CD14-positive monocyte (primary cell): ENCODE results near the gene SLC4A1AP. TPM values are rescaled to one million over a fixed set of nuclear protein-coding genes. Genes with fewer than 3 reads are reported as not detected.

Experiments used
- DNase-seq, 3 donors: peaks; one replicate each; pipeline ENCODE4 v3.0.0-alpha.2; 2011 to 2022
- H2AFZ ChIP-seq: 2 replicates; pipeline ENCODE4 v1.6.0; 2012; ENCODE audit warnings: mild to moderate bottlenecking, low read depth, low read length, inconsistent platforms; ENCODE audit not compliant: insufficient read depth, poor library complexity, severe bottlenecking
- H3K27ac ChIP-seq, 2 donors: 1 replicate in 1 of 2; 2 replicates in 1 of 2; pipeline ENCODE4 v1.5.1; 2012 to 2013; ENCODE audit warnings: low read length in 2 of 2, control low read depth in 1 of 2, inconsistent platforms in 1 of 2, low read depth in 1 of 2, mild to moderate bottlenecking in 1 of 2
- H3K27me3 ChIP-seq, 2 donors: one replicate each; pipeline versions ENCODE4 v1.6.0 to v1.6.1; 2011 to 2013; ENCODE audit warnings: low read length in 2 of 2; ENCODE audit not compliant: control insufficient read depth in 2 of 2, insufficient read depth in 2 of 2
- H3K36me3 ChIP-seq, 2 donors: replicated peaks in 1 of 2; 1 replicate in 1 of 2; 2 replicates in 1 of 2; pipeline versions ENCODE4 v1.5.1 to v1.6.1; 2012 to 2013; ENCODE audit warnings: low read length in 2 of 2, control low read depth in 1 of 2, inconsistent platforms in 1 of 2, mild to moderate bottlenecking in 1 of 2; ENCODE audit not compliant: insufficient read depth in 2 of 2, control insufficient read depth in 1 of 2
- H3K4me1 ChIP-seq, 2 donors: 1 replicate in 1 of 2; 2 replicates in 1 of 2; pipeline versions ENCODE4 v1.5.1 to v1.6.1; 2012 to 2013; ENCODE audit warnings: low read length in 2 of 2, control low read depth in 1 of 2, inconsistent platforms in 1 of 2, mild to moderate bottlenecking in 1 of 2, moderate library complexity in 1 of 2; ENCODE audit not compliant: insufficient read depth in 2 of 2, control insufficient read depth in 1 of 2
- H3K4me2 ChIP-seq: replicated peaks from 2 replicates; pipeline ENCODE3; 2012; ENCODE audit warnings: low read length, moderate library complexity, mild to moderate bottlenecking; ENCODE audit not compliant: poor library complexity, severe bottlenecking; ENCODE audit errors: extremely low read depth
- H3K4me3 ChIP-seq, 3 experiments: fragments of 200-600 bp in 1 of 3; sonication (generic) in 1 of 3; replicated peaks in 1 of 3; 1 replicate in 2 of 3; 2 replicates in 1 of 3; pipeline ENCODE4 v1.5.1; 2011 to 2013; ENCODE audit warnings: low read length in 3 of 3, mild to moderate bottlenecking in 3 of 3, control low read depth in 2 of 3, low read depth in 2 of 3, inconsistent platforms in 1 of 3, moderate library complexity in 1 of 3
- H3K79me2 ChIP-seq: 2 replicates; pipeline ENCODE4 v1.6.0; 2012; ENCODE audit warnings: mild to moderate bottlenecking, control low read depth, inconsistent platforms, low read length, moderate library complexity; ENCODE audit not compliant: insufficient read depth
- H3K9ac ChIP-seq: 2 replicates; pipeline ENCODE4 v1.6.0; 2017; ENCODE audit warnings: low read length, mild to moderate bottlenecking; ENCODE audit not compliant: insufficient read depth, poor library complexity, severe bottlenecking
- H3K9me3 ChIP-seq, 2 donors: replicated peaks in 1 of 2; 1 replicate in 1 of 2; 2 replicates in 1 of 2; pipeline versions ENCODE4 v1.5.1 to v1.6.1; 2012 to 2013; ENCODE audit warnings: low read length in 2 of 2, control low read depth in 1 of 2; ENCODE audit not compliant: control insufficient read depth in 1 of 2, insufficient read depth in 1 of 2
- H4K20me1 ChIP-seq: 2 replicates; pipeline ENCODE4 v1.6.0; 2012; ENCODE audit warnings: mild to moderate bottlenecking, low read length, control low read depth, moderate library complexity; ENCODE audit not compliant: insufficient read depth
- H3K27ac Mint-ChIP-seq, 7 donors: one replicate each; pipeline ENCODE4 v1.8.0; 2020; ENCODE audit warnings: mild to moderate bottlenecking in 7 of 7, mixed read lengths in 7 of 7, moderate library complexity in 6 of 7, inconsistent platforms in 2 of 7
- H3K27me3 Mint-ChIP-seq, 3 donors: one replicate each; pipeline ENCODE4 v1.8.0; 2021 to 2022; ENCODE audit warnings: low read depth in 3 of 3, mild to moderate bottlenecking in 3 of 3, mixed read lengths in 3 of 3, moderate library complexity in 3 of 3, inconsistent platforms in 1 of 3
- H3K36me3 Mint-ChIP-seq, 2 donors: one replicate each; pipeline ENCODE4 v1.8.0; 2020; ENCODE audit warnings: mixed read lengths in 2 of 2, inconsistent platforms in 1 of 2, mild to moderate bottlenecking in 1 of 2
- H3K4me1 Mint-ChIP-seq: one replicate; pipeline ENCODE4 v1.8.0; 2020; ENCODE audit warnings: mild to moderate bottlenecking, mixed read lengths
- H3K4me3 Mint-ChIP-seq, 2 donors: one replicate each; pipeline ENCODE4 v1.8.0; 2020; ENCODE audit warnings: mild to moderate bottlenecking in 2 of 2, mixed read lengths in 2 of 2, moderate library complexity in 1 of 2
- H3K9me3 Mint-ChIP-seq, 7 donors: one replicate each; pipeline ENCODE4 v1.8.0; 2020 to 2022; ENCODE audit warnings: mixed read lengths in 7 of 7, mild to moderate bottlenecking in 6 of 7, moderate library complexity in 6 of 7, inconsistent platforms in 2 of 7
- CTCF ChIP-seq: fragments of 200-600 bp; IDR thresholded peaks from one replicate; pipeline ENCODE4 v1.8.0; 2022; ENCODE audit warnings: antibody characterized with exemption, mild to moderate bottlenecking
- WGBS: methylation state at CpG from one replicate; pipeline ENCODE4 v1.1.5; 2013; ENCODE audit warnings: missing lambda C conversion rate; ENCODE audit not compliant: insufficient coverage; 5-methylcytosine and 5-hydroxymethylcytosine counted together
- intact Hi-C, 2 donors: fragments of 100-400 bp; cut with micrococcal nuclease; formaldehyde crosslinking; loops; one replicate each; pipeline versions ENCODE4 v1.15.0 to v1.15.1; 2023
- polyA plus RNA-seq, 3 donors: library from polyadenylated mRNA; depleted of rRNA in 1 of 3; unstranded in 2 of 3; stranded (reverse) in 1 of 3; fragments of 300-500 nt in 2 of 3; fragments of >200 nt in 1 of 3; fragmentation: Illumina TruSeq in 2 of 3; gene quantifications; 1 replicate in 2 of 3; 2 replicates in 1 of 3; pipeline ENCODE4 v1.2.3, GENCODE V29; 2012 to 2021

SLC4A1AP gene
- polyA plus RNA-seq, 3 donors = 12.7 to 24.9 (median 18.3) TPM

GRCh38 chr2:27724191-27724590, 60.5 kb downstream of the SLC4A1AP start:
- Histone ChIP-seq H3K9me3 (no peaks in the 10 kb centered on the region), H3K36me3 (no peaks in the 10 kb centered on the region), H3K4me3 (no peak overlapping the region), H2AFZ (no peak overlapping the region), H3K27me3 (no peaks in the 10 kb centered on the region), H3K27ac (no peak overlapping the region), H3K4me1 (peaks cover 11 to 17% of the 10 kb centered on the region in 2 donors), H4K20me1 (no peaks in the 10 kb centered on the region), H3K4me2 (no peak overlapping the region), H3K79me2 (no peaks in the 10 kb centered on the region), H3K9ac (no peak overlapping the region)
- Mint-ChIP-seq H3K27me3 (peaks cover 2 to 7% (median 4%) of the 10 kb centered on the region in 3 donors), H3K4me3 (no peak overlapping the region), H3K4me1 (peaks cover 36% of the 10 kb centered on the region), H3K9me3 (peaks cover 0 to 2% (median 0%) of the 10 kb centered on the region in 7 donors), H3K36me3 (no peaks in the 10 kb centered on the region), H3K27ac (no peak overlapping the region)
- WGBS = no CpG with 5 or more reads among the region's 3 CpGs
- TF ChIP-seq CTCF = no peak
- intact Hi-C loops = no loop called here
- DNase-seq = no peak

- peak overlapping the region; percentile 17 for H2AFZ ChIP-seq
- H3K9me3 ChIP-seq = no peaks in the 10 kb centered on the region
- Mint-ChIP-seq H3K4me1 (peaks cover 29% of the 10 kb centered on the region), H3K36me3 (no peaks in the 10 kb centered on the region), H3K4me3 (no peak overlapping the region), H3K27me3 (peaks cover 0 to 4% (median 2%) of the 10 kb centered on the region in 3 donors), H3K9me3 (peaks cover 0 to 2% (median 0%) of the 10 kb centered on the region in 7 donors), H3K27ac (peak overlapping the region in 2 of 7 donors; percentile 5 to 61)
- no peaks in the 10 kb centered on the region for H3K36me3 ChIP-seq
- H3K79me2 ChIP-seq = no peaks in the 10 kb centered on the region
- no peak for TF ChIP-seq CTCF
- H4K20me1 ChIP-seq = no peaks in the 10 kb centered on the region
- intact Hi-C loops = no loop called here
- no peak for DNase-seq
- no peaks in the 10 kb centered on the region for H3K27me3 ChIP-seq
- 93% methylated on average over 2 of the region's 5 CpGs for WGBS
- no peak overlapping the region for H3K4me2 ChIP-seq
- H3K4me3 ChIP-seq = no peak overlapping the region
- peaks cover 11 to 14% of the 10 kb centered on the region in 2 donors for H3K4me1 ChIP-seq
- no peak overlapping the region for H3K27ac ChIP-seq
- no peak overlapping the region for H3K9ac ChIP-seq
Observed at GRCh38 chr2:27724905-27725701, 61.4 kb downstream of the SLC4A1AP start.
